ENCODE results near the gene DAB2IP. TPM values are rescaled to one million over a fixed set of nuclear protein-coding genes. Genes with fewer than 3 reads are reported as not detected.
A peak's percentile ranks its signal among the peaks of the same experiment; 100 is the strongest.

Gene DAB2IP
- total RNA-seq, 3 donors from 2014 or later, result 109 to 157 (median 111) TPM

GRCh38 chr9:121703014-121703734, 51.7 kb downstream of the DAB2IP start:
- no peak for DNase-seq
- no peaks in the 10 kb centered on the region for H3K9me3 ChIP-seq
- no peak for TF ChIP-seq CTCF (IDR thresholded peaks at IDR 0.05)
- no peak overlapping the region for H3K4me3 ChIP-seq
- peaks cover 10% of the 10 kb centered on the region for H3K4me1 ChIP-seq (ENCODE audit: low read depth)
- H3K36me3 ChIP-seq (ENCODE audit: low read depth), result no peaks in the 10 kb centered on the region
- no peak for ATAC-seq
- intact Hi-C loops (cut with DNase I, micrococcal nuclease), result no loop called here

GRCh38 chr9:121704281-121704680, 52.8 kb downstream of the DAB2IP start:
- Histone ChIP-seq H3K4me1 (ENCODE audit: low read depth) (peaks cover 5% of the 10 kb centered on the region), H3K36me3 (ENCODE audit: low read depth) (no peaks in the 10 kb centered on the region), H3K9me3 (no peaks in the 10 kb centered on the region), H3K4me3 (no peak overlapping the region)
- intact Hi-C loops (cut with DNase I, micrococcal nuclease), result no loop called here
- TF ChIP-seq CTCF (IDR thresholded peaks at IDR 0.05), result no peak
- ATAC-seq, result no peak
- DNase-seq, result no peak

- Histone ChIP-seq H3K4me3 (no peak overlapping the region), H3K36me3 (ENCODE audit: low read depth) (no peaks in the 10 kb centered on the region), H3K9me3 (no peaks in the 10 kb centered on the region), H3K4me1 (ENCODE audit: low read depth) (peaks cover 5% of the 10 kb centered on the region)
- ATAC-seq (no peak), DNase-seq (no peak)
- TF ChIP-seq CTCF (IDR thresholded peaks at IDR 0.05), result no peak
- intact Hi-C loops (cut with DNase I, micrococcal nuclease), result no loop called here
These were observed 54.8 kb downstream of the DAB2IP start for GRCh38 chr9:121706149-121706750.

- H3K9me3 ChIP-seq, result no peaks in the 10 kb centered on the region
- H3K4me1 ChIP-seq (ENCODE audit: low read depth), result no peaks in the 10 kb centered on the region
- peak; percentile 32 for ATAC-seq
- H3K36me3 ChIP-seq (ENCODE audit: low read depth), result no peaks in the 10 kb centered on the region
- TF ChIP-seq CTCF (IDR thresholded peaks at IDR 0.05), result no peak
- H3K4me3 ChIP-seq, result no peak overlapping the region
- DNase-seq, result no peak
- intact Hi-C loops (cut with DNase I, micrococcal nuclease), result no loop called here
These were observed 56.3 kb downstream of the DAB2IP start for GRCh38 chr9:121707477-121708424.

GRCh38 chr9:121708768-121709488, 57.5 kb downstream of the DAB2IP start:
- no peaks in the 10 kb centered on the region for H3K9me3 ChIP-seq
- ATAC-seq (peak; percentile 39), DNase-seq (peak in 1 of 3 donors; percentile 50)
- H3K4me3 ChIP-seq, result no peak overlapping the region
- no peaks in the 10 kb centered on the region for H3K36me3 ChIP-seq (ENCODE audit: low read depth)
- TF ChIP-seq CTCF (IDR thresholded peaks at IDR 0.05), result no peak
- intact Hi-C loops (cut with DNase I, micrococcal nuclease), result no loop called here
- H3K4me1 ChIP-seq (ENCODE audit: low read depth), result no peaks in the 10 kb centered on the region
